Measurements from ENCODE around the gene S1PR5.

The S1PR5 gene

DNA sequence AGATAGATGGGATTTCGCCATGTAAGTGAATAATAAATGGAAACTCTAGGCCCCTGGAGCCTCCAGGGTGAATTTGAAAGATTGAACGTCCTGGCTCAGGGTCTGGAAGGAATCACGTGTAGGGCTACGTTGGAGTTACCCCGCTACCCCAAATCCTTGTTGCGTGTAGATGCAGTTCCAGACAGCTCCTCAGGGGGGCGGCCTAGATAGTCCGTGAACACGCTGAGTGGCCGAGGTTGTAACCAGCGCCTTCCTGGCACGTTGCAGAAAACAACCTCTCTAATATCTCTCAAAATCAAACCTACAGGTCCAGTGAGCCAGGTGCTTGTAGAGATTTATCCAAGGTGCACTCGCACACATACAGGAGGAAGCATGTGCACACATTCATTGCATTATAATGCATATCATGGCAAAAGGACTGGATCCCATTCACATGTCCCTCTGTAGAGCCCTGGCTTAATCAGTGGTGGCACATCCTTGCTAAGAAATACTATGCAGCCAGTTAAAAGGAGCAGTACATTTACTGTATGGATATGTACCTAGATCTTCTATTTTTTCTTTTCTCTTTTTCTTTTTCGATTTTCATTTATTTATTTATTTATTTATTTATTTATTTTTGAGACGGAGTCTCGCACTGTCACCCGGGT, 11.5 kb downstream of the S1PR5 start:
- peaks cover 27% of the 10 kb centered on the region for H3K4me1 ChIP-seq (ENCODE audit: control insufficient read depth, low read length)
- H3K4me3 ChIP-seq (ENCODE audit: low read length), result no peak overlapping the region
- 0 out of 2 replicates have a peak, but pooled peaks cover 9% of the 10 kb centered on the region for H3F3A ChIP-seq (ENCODE audit: control insufficient read depth, insufficient read depth)
- TF ChIP-seq EZH2phosphoT487 (IDR thresholded peaks at IDR 0.05; ENCODE audit: borderline replicate concordance, low read length) (no peak), CTCF (IDR thresholded peaks at IDR 0.05; ENCODE audit: low read depth, low read length, poor library complexity, severe bottlenecking) (peak; percentile 88)
- H3K27me3 ChIP-seq (ENCODE audit: control insufficient read depth, low read length), result no peaks in the 10 kb centered on the region
- H3K9me3 ChIP-seq (ENCODE audit: control insufficient read depth, insufficient read depth, low read length), result no peaks in the 10 kb centered on the region
- no peaks in the 10 kb centered on the region for H3K9me2 ChIP-seq (replicated peaks; ENCODE audit: control insufficient read depth, low read length)
- no peak overlapping the region for H3K27ac ChIP-seq (ENCODE audit: low read depth, low read length)
- peak overlapping the region; percentile 9; the same call in 1 of the 2 replicates for H3K4me2 ChIP-seq (ENCODE audit: low read length)
- H3K36me3 ChIP-seq (ENCODE audit: control insufficient read depth, low read length), result peaks cover 15% of the 10 kb centered on the region
- peaks cover 1% of the 10 kb centered on the region; the same call in 1 of the 2 replicates for H4K20me1 ChIP-seq (ENCODE audit: control insufficient read depth, insufficient read depth, low read depth, low read length)
- peaks cover 18% of the 10 kb centered on the region for H3K79me2 ChIP-seq (ENCODE audit: control insufficient read depth, low read length)

DNA sequence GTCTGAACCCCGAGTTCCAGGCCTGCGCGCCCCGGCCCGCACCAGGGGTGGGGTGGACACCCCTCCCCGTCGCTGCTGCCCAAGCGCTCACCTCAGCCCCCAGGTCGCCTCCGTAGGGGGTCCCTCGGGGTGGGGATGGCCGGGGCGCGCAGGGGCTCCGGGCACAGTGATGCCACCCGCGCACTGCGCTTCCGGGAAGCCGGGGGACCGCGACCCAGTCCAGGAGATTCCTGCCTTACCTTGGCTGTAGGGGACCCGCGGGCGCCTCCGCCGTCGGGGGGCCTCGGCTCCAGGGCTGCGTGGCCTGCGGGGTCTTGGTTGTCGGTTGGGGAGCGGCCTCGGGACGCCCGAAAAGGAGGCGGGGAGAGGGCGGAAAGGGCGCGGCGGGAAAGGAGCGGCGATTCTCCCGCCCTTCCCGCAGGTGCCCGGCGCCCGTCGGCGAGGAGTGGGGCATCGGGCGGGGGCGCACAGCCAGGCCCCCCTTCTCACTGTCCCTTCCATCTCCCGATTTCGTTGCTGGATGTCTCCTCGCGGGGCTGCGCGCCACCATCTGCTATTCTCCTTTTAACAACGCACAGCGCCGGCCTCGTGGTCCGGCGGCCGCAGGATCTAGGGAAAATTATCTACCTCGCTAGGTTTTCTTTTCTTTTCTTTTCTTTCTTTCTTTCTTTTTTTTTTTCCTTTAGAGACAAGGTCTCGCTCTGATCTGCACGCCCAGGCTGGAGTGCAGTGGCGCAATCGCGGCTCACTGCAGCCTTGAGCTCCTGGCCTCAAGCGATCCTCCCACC, 14.1 kb downstream of the S1PR5 start, which contains the start of gene KEAP1:
KEAP1 (minus strand) TSS at position 355 of the 788 bp plus-strand sequence. CDS start 3,323 bp downstream, outside the sequence.
- Histone ChIP-seq H3F3A (ENCODE audit: control insufficient read depth, insufficient read depth) (0 out of 2 replicates have a peak, but pooled peaks cover 9% of the 10 kb centered on the region), H3K27me3 (ENCODE audit: control insufficient read depth, low read length) (no peaks in the 10 kb centered on the region), H3K4me1 (ENCODE audit: control insufficient read depth, low read length) (peaks cover 27% of the 10 kb centered on the region), H4K20me1 (ENCODE audit: control insufficient read depth, insufficient read depth, low read depth, low read length) (peaks cover 6% of the 10 kb centered on the region; the same call in 1 of the 2 replicates), H3K4me3 (ENCODE audit: low read length) (peak within 1 kb of the TSS; percentile 95), H3K27ac (ENCODE audit: low read depth, low read length) (peak within 1 kb of the TSS; percentile 77), H3K9me3 (ENCODE audit: control insufficient read depth, insufficient read depth, low read length) (no peaks in the 10 kb centered on the region), H3K79me2 (ENCODE audit: control insufficient read depth, low read length) (peaks cover 43% of the 10 kb centered on the region), H3K4me2 (ENCODE audit: low read length) (peak within 1 kb of the TSS; percentile 96), H3K36me3 (ENCODE audit: control insufficient read depth, low read length) (peaks cover 40% of the 10 kb centered on the region), H3K9me2 (replicated peaks; ENCODE audit: control insufficient read depth, low read length) (no peaks in the 10 kb centered on the region)
- no peak for TF ChIP-seq EZH2phosphoT487 (IDR thresholded peaks at IDR 0.05; ENCODE audit: borderline replicate concordance, low read length)
- peak; percentile 6 for TF ChIP-seq CTCF (IDR thresholded peaks at IDR 0.05; ENCODE audit: low read depth, low read length, poor library complexity, severe bottlenecking)

DNA sequence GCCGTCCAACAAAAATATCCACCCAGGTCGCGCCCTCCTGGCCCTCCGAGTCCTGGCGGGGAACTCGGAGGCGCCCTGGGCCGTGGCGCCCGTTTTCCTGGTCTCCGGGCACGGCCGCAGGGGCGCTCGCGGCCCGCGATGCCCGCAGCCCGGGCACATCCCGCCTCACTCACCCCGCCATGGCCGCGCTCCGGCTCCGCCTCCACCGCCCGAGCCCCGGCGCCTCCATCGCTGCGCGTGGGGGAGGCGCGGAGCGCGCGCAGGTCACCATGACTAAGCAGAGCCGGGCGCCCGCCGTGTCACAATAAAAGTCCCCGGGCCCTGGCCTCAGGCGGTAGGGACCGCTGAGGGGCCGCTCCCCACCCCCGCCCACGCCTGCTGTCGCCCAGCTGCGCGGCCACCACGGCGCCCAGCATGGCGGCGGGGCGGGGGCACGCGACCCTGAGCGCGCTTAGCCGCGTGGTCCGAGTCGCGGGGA, 14.7 kb downstream of the S1PR5 start:
- Histone ChIP-seq H3K4me3 (ENCODE audit: low read length) (peak overlapping the region; percentile 95), H3K79me2 (ENCODE audit: control insufficient read depth, low read length) (peaks cover 49% of the 10 kb centered on the region), H3K27ac (ENCODE audit: low read depth, low read length) (peak overlapping the region; percentile 77), H3K27me3 (ENCODE audit: control insufficient read depth, low read length) (no peaks in the 10 kb centered on the region), H3K4me2 (ENCODE audit: low read length) (peak overlapping the region; percentile 96), H3K4me1 (ENCODE audit: control insufficient read depth, low read length) (peaks cover 27% of the 10 kb centered on the region), H3K36me3 (ENCODE audit: control insufficient read depth, low read length) (peaks cover 43% of the 10 kb centered on the region), H3K9me3 (ENCODE audit: control insufficient read depth, insufficient read depth, low read length) (no peaks in the 10 kb centered on the region), H4K20me1 (ENCODE audit: control insufficient read depth, insufficient read depth, low read depth, low read length) (peaks cover 6% of the 10 kb centered on the region; the same call in 1 of the 2 replicates), H3K9me2 (replicated peaks; ENCODE audit: control insufficient read depth, low read length) (no peaks in the 10 kb centered on the region), H3F3A (ENCODE audit: control insufficient read depth, insufficient read depth) (0 out of 2 replicates have a peak, but pooled peaks cover 9% of the 10 kb centered on the region)
- TF ChIP-seq CTCF (IDR thresholded peaks at IDR 0.05; ENCODE audit: low read depth, low read length, poor library complexity, severe bottlenecking) (no peak), EZH2phosphoT487 (IDR thresholded peaks at IDR 0.05; ENCODE audit: borderline replicate concordance, low read length) (no peak)

Data from DOHH2 (cell line).